SK-N-MC (cell line): Measurements from ENCODE around the gene POR.

Experiments
- DNase-seq: peaks from one replicate; pipeline ENCODE4 v3.0.0-alpha.2; 2011; ENCODE audit warnings: low read depth, low spot score
- H3K27ac ChIP-seq: fragments of 200-600 bp; sonication (generic); 2 replicates; pipeline ENCODE4 v1.5.1; 2016; ENCODE audit warnings: mixed run types
- H3K36me3 ChIP-seq: fragments of 200-600 bp; sonication (generic); 2 replicates; pipeline ENCODE4 v1.6.1; 2017; ENCODE audit warnings: antibody characterized with exemption, low read length, mixed read lengths; ENCODE audit not compliant: insufficient read depth
- H3K4me3 ChIP-seq: fragments of 200-600 bp; sonication (generic); 2 replicates; pipeline ENCODE4 v1.5.1; 2016
- H3K9ac ChIP-seq: fragments of 200-600 bp; sonication (generic); 2 replicates; pipeline ENCODE4 v1.8.0; 2017; ENCODE audit warnings: mixed run types, mixed read lengths; ENCODE audit not compliant: insufficient read length
- H3K9me3 ChIP-seq: fragments of 200-600 bp; sonication (generic); 2 replicates; pipeline ENCODE4 v1.6.1; 2017; ENCODE audit warnings: low read depth, mild to moderate bottlenecking, antibody characterized with exemption, low read length, moderate library complexity, mixed read lengths
- EZH2 ChIP-seq: fragments of 200-600 bp; sonication (generic); IDR thresholded peaks from one replicate; pipeline ENCODE4 v1.6.1; 2017; ENCODE audit warnings: antibody characterized with exemption
- FOXP2 ChIP-seq: optimal IDR thresholded peaks from 2 replicates; pipeline ENCODE3; 2011; ENCODE audit warnings: mild to moderate bottlenecking, moderate library complexity; ENCODE audit not compliant: insufficient read depth; ENCODE audit errors: extremely low read length, control extremely low read depth
- POLR2AphosphoS5 ChIP-seq: IDR thresholded peaks from 2 replicates; pipeline ENCODE4 v1.6.1; 2012; ENCODE audit warnings: mild to moderate bottlenecking, low read depth, low read length, borderline replicate concordance

The POR gene

GRCh38 chr7:75971309-75971960, 56.5 kb downstream of the POR start:
- no peaks in the 10 kb centered on the region for H3K36me3 ChIP-seq
- no peak for DNase-seq
- H3K9ac ChIP-seq, result no peak overlapping the region
- no peak overlapping the region for H3K4me3 ChIP-seq
- H3K9me3 ChIP-seq, result no peaks in the 10 kb centered on the region
- no peak overlapping the region for H3K27ac ChIP-seq
- TF ChIP-seq POLR2AphosphoS5, result no peak
- no peak for TF ChIP-seq EZH2
- TF ChIP-seq FOXP2, result no peak

GRCh38 chr7:75971961-75972763, 57.2 kb downstream of the POR start:
- H3K36me3 ChIP-seq, result no peaks in the 10 kb centered on the region
- no peak overlapping the region for H3K27ac ChIP-seq
- no peak overlapping the region for H3K4me3 ChIP-seq
- no peaks in the 10 kb centered on the region for H3K9me3 ChIP-seq
- TF ChIP-seq POLR2AphosphoS5, result no peak
- DNase-seq, result no peak
- H3K9ac ChIP-seq, result no peak overlapping the region

GRCh38 chr7:75977743-75978142, 62.8 kb downstream of the POR start:
- TF ChIP-seq FOXP2 (no peak), POLR2AphosphoS5 (no peak), EZH2 (no peak)
- no peak overlapping the region for H3K4me3 ChIP-seq
- no peak overlapping the region for H3K9ac ChIP-seq
- no peaks in the 10 kb centered on the region for H3K36me3 ChIP-seq
- H3K27ac ChIP-seq, result 0 out of 2 replicates have a peak overlapping the region, but pooled peaks have one; percentile 1
- no peak for DNase-seq
- no peaks in the 10 kb centered on the region for H3K9me3 ChIP-seq

- Histone ChIP-seq H3K27ac (no peak overlapping the region), H3K9ac (no peak overlapping the region), H3K4me3 (no peak overlapping the region), H3K36me3 (no peaks in the 10 kb centered on the region; the same call in 1 of the 2 replicates), H3K9me3 (no peaks in the 10 kb centered on the region)
- TF ChIP-seq EZH2 (no peak), FOXP2 (no peak), POLR2AphosphoS5 (no peak)
- no peak for DNase-seq
Observed at GRCh38 chr7:75979759-75980429, 64.9 kb downstream of the POR start.

GRCh38 chr7:75980430-75981202, 65.7 kb downstream of the POR start:
- TF ChIP-seq FOXP2 (no peak), POLR2AphosphoS5 (no peak), EZH2 (no peak)
- H3K27ac ChIP-seq, result no peak overlapping the region
- H3K9me3 ChIP-seq, result no peaks in the 10 kb centered on the region
- H3K4me3 ChIP-seq, result no peak overlapping the region
- DNase-seq, result no peak
- no peaks in the 10 kb centered on the region; the same call in 1 of the 2 replicates for H3K36me3 ChIP-seq
- no peak overlapping the region for H3K9ac ChIP-seq

GRCh38 chr7:75981203-75981452, 66.2 kb downstream of the POR start:
- no peaks in the 10 kb centered on the region for H3K9me3 ChIP-seq
- H3K27ac ChIP-seq, result no peak overlapping the region
- no peak overlapping the region for H3K9ac ChIP-seq
- H3K4me3 ChIP-seq, result no peak overlapping the region
- TF ChIP-seq POLR2AphosphoS5 (no peak), EZH2 (no peak), FOXP2 (no peak)
- no peak for DNase-seq
- no peaks in the 10 kb centered on the region; the same call in 1 of the 2 replicates for H3K36me3 ChIP-seq

GRCh38 chr7:75981453-75982305, 66.7 kb downstream of the POR start:
- no peak overlapping the region for H3K27ac ChIP-seq
- no peaks in the 10 kb centered on the region for H3K9me3 ChIP-seq
- TF ChIP-seq FOXP2 (no peak), EZH2 (no peak), POLR2AphosphoS5 (no peak)
- no peak overlapping the region for H3K9ac ChIP-seq
- no peaks in the 10 kb centered on the region; the same call in 1 of the 2 replicates for H3K36me3 ChIP-seq
- no peak for DNase-seq
- H3K4me3 ChIP-seq, result no peak overlapping the region
